K562 (cell line): ENCODE results near the gene CFDP1. TPM values are rescaled to one million over a fixed set of nuclear protein-coding genes. Genes with fewer than 3 reads are reported as not detected.

Experiments
- AFF4 ChIP-seq: sonication (generic); formaldehyde crosslinking; IDR thresholded peaks from 2 replicates; pipeline ENCODE4 v1.8.0; 2023; ENCODE audit warnings: mild to moderate bottlenecking, missing genetic modification reagents
- CBX5 ChIP-seq: IDR thresholded peaks from 2 replicates; pipeline ENCODE4 v1.6.1; 2014; ENCODE audit warnings: low read depth, borderline replicate concordance
- EGR1 ChIP-seq: fragments of 450-650 bp; conservative IDR thresholded peaks from 2 replicates; pipeline ENCODE4 v1.6.1; 2017; ENCODE audit warnings: mild to moderate bottlenecking
- HINFP ChIP-seq: fragments of 450-650 bp; conservative IDR thresholded peaks from 2 replicates; pipeline ENCODE4 v1.6.1; 2016; ENCODE audit warnings: missing genetic modification characterization, low read depth, mild to moderate bottlenecking, control low read depth, missing compliant biosample characterization
- HMG20B ChIP-seq: fragments of 250-450 bp; sonication (Bioruptor Pico); IDR thresholded peaks from 2 replicates; pipeline ENCODE4 v1.5.0; 2021; ENCODE audit warnings: mild to moderate bottlenecking
- MNT ChIP-seq, 2 experiments: fragments of 450-650 bp; conservative IDR thresholded peaks; 2 replicates each; pipeline ENCODE4 v1.6.1; 2017; ENCODE audit warnings: mild to moderate bottlenecking in 2 of 2, moderate library complexity in 2 of 2
- TRIM28 ChIP-seq: fragments of 450-650 bp; IDR thresholded peaks from 2 replicates; pipeline ENCODE4 v1.6.1; 2017
- ZBTB11 ChIP-seq, 3 experiments: fragments of 200-800 bp in 1 of 3; fragments of 250-450 bp in 1 of 3; fragments of 450-650 bp in 1 of 3; sonication (Bioruptor Pico) in 1 of 3; sonication (Bioruptor generic) in 1 of 3; formaldehyde crosslinking in 1 of 3; IDR thresholded peaks; 2 replicates each; pipeline versions ENCODE4 v1.6.1 to v1.8.0; 2016 to 2022; ENCODE audit warnings: mild to moderate bottlenecking in 2 of 3, missing genetic modification characterization in 2 of 3, missing compliant biosample characterization in 1 of 3, moderate library complexity in 1 of 3
- polyA plus RNA-seq, 8 experiments: library from polyadenylated mRNA; depleted of rRNA in 4 of 8; stranded (reverse) in 5 of 8; unstranded in 3 of 8; fragments of >200 nt; fragmentation: Nextera tagmentation in 2 of 8; fragmentation: Illumina TruSeq in 1 of 8; extraction: Ambion mirVana in 2 of 8; extraction: Trizol in 1 of 8; gene quantifications; 2 replicates each; pipeline versions ENCODE4 v1.2.1 to v1.2.3, GENCODE V29; 2011 to 2014; ENCODE audit warnings: inconsistent platforms in 1 of 8, missing spikeins in 1 of 8
- total RNA-seq, 7 experiments: library from RNA; depleted of rRNA in 6 of 7; stranded (reverse); fragments of >200 nt in 6 of 7; fragmentation: Illumina TruSeq in 2 of 7; extraction: Trizol in 2 of 7; gene quantifications; 2 replicates each; pipeline versions ENCODE4 v1.2.1 to v1.2.3, GENCODE V29; 2011 to 2021; ENCODE audit warnings: low replicate concordance in 1 of 7
- TF ChIP-seq, protein P1 (sequence below): fragments of 150-350 bp; conservative IDR thresholded peaks from 2 replicates; pipeline ENCODE4 v1.6.1; 2014; ENCODE audit warnings: low read length
- TF ChIP-seq, protein P2 (sequence below): sonication (generic); formaldehyde crosslinking; IDR thresholded peaks from 2 replicates; pipeline ENCODE4 v1.8.1; 2023; ENCODE audit warnings: mild to moderate bottlenecking, missing genetic modification reagents, moderate library complexity

The CFDP1 gene
- total and polyA plus RNA-seq, 9 of the 15 experiments (the other 6 are each of a cell fraction or from before 2014, with no cell fraction given), result 31.5 to 78.4 (median 61.7) TPM

GRCh38 chr16:75464122-75464918 is 31.0 kb upstream of the CFDP1 start, which contains the start of gene TMEM170A (continued):
- TF ChIP-seq ZBTB11 (CRISPR knock-in tag; IDR thresholded peaks at IDR 0.05) (peak in 1 of 3 experiments; percentile 23; a peak in 1 of 6 replicates), TRIM28 (no peak), AFF4 (0 out of 2 replicates have a peak, but pooled peaks have one; percentile 67), CBX5 (peak; percentile 66; the same call in 1 of the 2 replicates), HINFP (tag) (no peak), MNT (conservative IDR thresholded peaks at IDR 0.05) (peak; percentile 76 to 85; a peak in 3 of 4 replicates), HMG20B (no peak), EGR1 (peak; percentile 54)
- TF ChIP-seq, protein P1, sequence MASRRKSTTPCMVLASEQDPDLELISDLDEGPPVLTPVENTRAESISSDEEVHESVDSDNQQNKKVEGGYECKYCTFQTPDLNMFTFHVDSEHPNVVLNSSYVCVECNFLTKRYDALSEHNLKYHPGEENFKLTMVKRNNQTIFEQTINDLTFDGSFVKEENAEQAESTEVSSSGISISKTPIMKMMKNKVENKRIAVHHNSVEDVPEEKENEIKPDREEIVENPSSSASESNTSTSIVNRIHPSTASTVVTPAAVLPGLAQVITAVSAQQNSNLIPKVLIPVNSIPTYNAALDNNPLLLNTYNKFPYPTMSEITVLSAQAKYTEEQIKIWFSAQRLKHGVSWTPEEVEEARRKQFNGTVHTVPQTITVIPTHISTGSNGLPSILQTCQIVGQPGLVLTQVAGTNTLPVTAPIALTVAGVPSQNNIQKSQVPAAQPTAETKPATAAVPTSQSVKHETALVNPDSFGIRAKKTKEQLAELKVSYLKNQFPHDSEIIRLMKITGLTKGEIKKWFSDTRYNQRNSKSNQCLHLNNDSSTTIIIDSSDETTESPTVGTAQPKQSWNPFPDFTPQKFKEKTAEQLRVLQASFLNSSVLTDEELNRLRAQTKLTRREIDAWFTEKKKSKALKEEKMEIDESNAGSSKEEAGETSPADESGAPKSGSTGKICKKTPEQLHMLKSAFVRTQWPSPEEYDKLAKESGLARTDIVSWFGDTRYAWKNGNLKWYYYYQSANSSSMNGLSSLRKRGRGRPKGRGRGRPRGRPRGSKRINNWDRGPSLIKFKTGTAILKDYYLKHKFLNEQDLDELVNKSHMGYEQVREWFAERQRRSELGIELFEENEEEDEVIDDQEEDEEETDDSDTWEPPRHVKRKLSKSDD, result 0 out of 2 replicates have a peak, but pooled peaks have one; percentile 38
- TF ChIP-seq, protein P2, sequence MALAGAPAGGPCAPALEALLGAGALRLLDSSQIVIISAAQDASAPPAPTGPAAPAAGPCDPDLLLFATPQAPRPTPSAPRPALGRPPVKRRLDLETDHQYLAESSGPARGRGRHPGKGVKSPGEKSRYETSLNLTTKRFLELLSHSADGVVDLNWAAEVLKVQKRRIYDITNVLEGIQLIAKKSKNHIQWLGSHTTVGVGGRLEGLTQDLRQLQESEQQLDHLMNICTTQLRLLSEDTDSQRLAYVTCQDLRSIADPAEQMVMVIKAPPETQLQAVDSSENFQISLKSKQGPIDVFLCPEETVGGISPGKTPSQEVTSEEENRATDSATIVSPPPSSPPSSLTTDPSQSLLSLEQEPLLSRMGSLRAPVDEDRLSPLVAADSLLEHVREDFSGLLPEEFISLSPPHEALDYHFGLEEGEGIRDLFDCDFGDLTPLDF (CRISPR knock-in tag), result peak; percentile 93
